Endometrium (tissue), 2 donors: ENCODE measurements around the gene FUZ.

Experiments used
- FAIRE-seq: peaks from 2 replicates; lab custom pipeline; 2012; peaks lifted over from hg19 to GRCh38; lab: Jason Lieb, UNC
- donor health status: control.
- donor health status: control.

Gene FUZ

DNA sequence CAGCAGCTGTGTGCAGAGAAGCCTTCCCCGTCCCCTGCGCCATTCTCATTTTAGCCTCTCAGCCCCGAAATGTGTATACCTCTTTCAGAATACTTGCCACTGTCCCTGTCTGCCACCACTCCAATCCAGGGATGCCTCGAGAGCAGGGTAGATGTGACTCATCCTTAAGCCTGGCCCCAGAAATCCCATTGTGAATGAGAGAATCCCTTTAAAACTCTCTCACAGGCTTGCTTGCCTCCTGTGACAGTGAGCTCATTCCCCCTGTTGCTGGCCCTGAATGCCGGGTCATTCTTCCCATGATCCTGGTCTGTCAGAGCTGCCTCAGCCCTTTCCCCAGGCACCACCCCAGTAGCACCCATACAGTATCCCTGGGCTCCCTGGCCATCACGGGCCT, 36.7 kb downstream of the FUZ start:
- no peak for FAIRE-seq

GRCh38 chr19:49775742-49776370, 37.2 kb downstream of the FUZ start:
- no peak for FAIRE-seq

- no peak for FAIRE-seq
These were observed 38.1 kb downstream of the FUZ start for GRCh38 chr19:49774969-49775368.

GRCh38 chr19:49773663-49774350, 39.3 kb downstream of the FUZ start:
- FAIRE-seq: no peak

GRCh38 chr19:49772850-49773432, 40.2 kb downstream of the FUZ start:
- no peak for FAIRE-seq

GRCh38 chr19:49771674-49772139, 41.4 kb downstream of the FUZ start:
- no peak for FAIRE-seq

GRCh38 chr19:49770529-49770928, 42.6 kb downstream of the FUZ start:
- no peak for FAIRE-seq

DNA sequence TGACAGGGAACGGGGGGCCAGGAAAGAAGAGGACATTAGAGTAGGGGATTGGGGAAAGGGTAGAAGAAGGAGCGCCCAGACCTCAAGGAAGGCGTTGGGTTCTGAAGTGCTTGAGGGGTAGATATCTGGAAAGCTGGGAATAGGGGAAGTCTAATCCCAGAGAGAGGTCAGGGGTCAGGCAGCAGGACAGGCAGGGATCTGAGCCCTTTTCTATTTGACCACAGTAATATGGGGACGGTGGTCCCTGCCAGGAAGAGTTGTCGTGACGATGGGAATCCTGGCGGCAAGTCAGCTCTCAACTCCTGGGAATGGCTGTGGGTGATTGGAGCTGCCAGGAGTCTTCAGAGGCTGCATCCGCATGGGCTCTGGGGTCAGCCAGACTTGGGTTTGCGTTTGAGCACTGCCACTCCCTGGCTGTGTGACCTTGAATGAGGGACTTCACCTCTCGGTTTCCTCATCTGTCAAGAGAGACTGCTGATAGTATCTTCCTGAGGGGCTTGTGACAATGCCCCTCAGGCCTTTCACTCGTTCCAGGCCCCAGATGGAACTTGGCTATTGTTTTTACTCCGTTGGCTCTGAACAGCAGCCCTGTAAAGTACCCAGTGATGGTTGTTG, 45.0 kb downstream of the FUZ start:
- FAIRE-seq: no peak

GRCh38 chr19:49767381-49767780, 45.7 kb downstream of the FUZ start:
- FAIRE-seq: no peak

GRCh38 chr19:49766930-49767299, 46.2 kb downstream of the FUZ start, which contains the start of gene AP2A1:
Gene AP2A1, plus strand, starts transcription at chr19:49767001. Its CDS starts 133 bp downstream, at chr19:49767134.
- no peak for FAIRE-seq

GRCh38 chr19:49766007-49766929, 46.8 kb downstream of the FUZ start:
- FAIRE-seq: peak; percentile 99

DNA sequence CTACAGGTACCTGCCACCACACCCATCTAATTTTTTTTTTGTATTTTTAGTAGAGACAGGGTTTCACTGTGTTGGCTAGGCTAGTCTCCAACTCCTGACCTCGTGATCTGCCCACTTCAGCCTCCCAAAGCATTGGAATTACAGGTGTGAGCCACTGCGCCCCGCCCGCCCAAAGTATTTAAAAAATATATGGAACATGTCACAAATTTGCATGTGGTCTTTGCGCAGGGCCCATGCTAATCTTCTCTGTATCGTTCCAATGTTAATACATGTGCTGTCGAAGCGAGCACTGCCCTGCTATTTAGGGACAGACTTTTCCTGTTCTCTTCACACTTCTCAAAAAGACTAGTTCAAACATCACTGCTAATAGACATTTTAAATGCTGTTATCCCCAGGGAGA, 48.8 kb downstream of the FUZ start:
- no peak for FAIRE-seq

- FAIRE-seq: no peak
These were observed 49.9 kb downstream of the FUZ start, which contains the start of gene TSKS for GRCh38 chr19:49763230-49763629. Gene TSKS, minus strand, starts transcription at chr19:49763306. Its CDS starts 59 bp downstream, at chr19:49763247.

- FAIRE-seq: no peak
These were observed 51.3 kb downstream of the FUZ start for GRCh38 chr19:49761625-49762311.

GRCh38 chr19:49761249-49761624, 51.9 kb downstream of the FUZ start:
- no peak for FAIRE-seq

GRCh38 chr19:49758292-49758691, 54.8 kb downstream of the FUZ start:
- no peak for FAIRE-seq
